ENCODE data around the gene MED29.

- TF ChIP-seq EP300 (IDR thresholded peaks at IDR 0.05) (no peak), CTCF (IDR thresholded peaks at IDR 0.05) (no peak)
Measured at GRCh38 chr19:39377373-39378362, 13.5 kb upstream of the MED29 start.

Data from ovary (tissue), 3 donors.